Measurements from ENCODE around the gene CEP19. TPM values are rescaled to one million over a fixed set of nuclear protein-coding genes. Genes with fewer than 3 reads are reported as not detected.
"Not testable (repeated sequence)": the region's sequence is repeated elsewhere in the genome, so short reads cannot be mapped to it uniquely, and the experiment has no call there.

CEP19 gene
- total RNA-seq, 1 experiment from 2014 or later, result 2.6 TPM

- H2AFZ ChIP-seq (ENCODE audit: low read length), result no peak overlapping the region
- H3K9ac ChIP-seq (ENCODE audit: low read length), result no peak overlapping the region
- no peaks in the 10 kb centered on the region for H3K9me2 ChIP-seq (replicated peaks; ENCODE audit: insufficient read depth, low read length)
- no peaks in the 10 kb centered on the region for H3K27me3 ChIP-seq (ENCODE audit: low read length)
- H3K9me3 ChIP-seq (ENCODE audit: low read length), result peaks cover 13% of the 10 kb centered on the region
- H4K20me1 ChIP-seq (ENCODE audit: insufficient read depth, low read depth, low read length), result no peaks in the 10 kb centered on the region
- no peak for DNase-seq
- peaks cover 66% of the 10 kb centered on the region for H3K79me2 ChIP-seq (ENCODE audit: low read length)
- H3K36me3 ChIP-seq (ENCODE audit: insufficient read depth, low read length), result peaks cover 49% of the 10 kb centered on the region
- H3K4me2 ChIP-seq (ENCODE audit: low read depth, low read length, poor library complexity, severe bottlenecking), result no peak overlapping the region
- H3K4me3 ChIP-seq (ENCODE audit: low read length), result no peak overlapping the region
- peaks cover 3% of the 10 kb centered on the region for H3K4me1 ChIP-seq (ENCODE audit: low read length)
- H3K27ac ChIP-seq (ENCODE audit: low read length), result no peak overlapping the region
These were observed 9.0 kb upstream of the CEP19 start for GRCh38 chr3:196721097-196721496.

- peaks cover 13% of the 10 kb centered on the region for H3K9me3 ChIP-seq (ENCODE audit: low read length)
- H3K36me3 ChIP-seq (ENCODE audit: insufficient read depth, low read length), result peaks cover 39% of the 10 kb centered on the region
- not testable (repeated sequence) for H3K27me3 ChIP-seq (ENCODE audit: low read length); H3K4me2 ChIP-seq (ENCODE audit: low read depth, low read length, poor library complexity, severe bottlenecking); H4K20me1 ChIP-seq (ENCODE audit: insufficient read depth, low read depth, low read length); H3K9ac ChIP-seq (ENCODE audit: low read length); H3K9me2 ChIP-seq (replicated peaks; ENCODE audit: insufficient read depth, low read length); H3K4me3 ChIP-seq (ENCODE audit: low read length); H3K27ac ChIP-seq (ENCODE audit: low read length); DNase-seq; H2AFZ ChIP-seq (ENCODE audit: low read length)
- peaks cover 19% of the 10 kb centered on the region for H3K4me1 ChIP-seq (ENCODE audit: low read length)
- peaks cover 82% of the 10 kb centered on the region for H3K79me2 ChIP-seq (ENCODE audit: low read length)
These were observed 5.1 kb upstream of the CEP19 start for GRCh38 chr3:196717162-196717561.

- Histone ChIP-seq H3K9ac (ENCODE audit: low read length) (peak overlapping the region; percentile 83), H3K4me2 (ENCODE audit: low read depth, low read length, poor library complexity, severe bottlenecking) (peak overlapping the region; percentile 100), H3K27me3 (ENCODE audit: low read length) (no peaks in the 10 kb centered on the region), H3K4me3 (ENCODE audit: low read length) (peak overlapping the region; percentile 84), H3K4me1 (ENCODE audit: low read length) (peaks cover 30% of the 10 kb centered on the region), H3K9me2 (replicated peaks; ENCODE audit: insufficient read depth, low read length) (no peaks in the 10 kb centered on the region), H3K36me3 (ENCODE audit: insufficient read depth, low read length) (no peaks in the 10 kb centered on the region; the same call in 1 of the 2 replicates), H3K79me2 (ENCODE audit: low read length) (peaks cover 44% of the 10 kb centered on the region), H3K9me3 (ENCODE audit: low read length) (no peaks in the 10 kb centered on the region), H3K27ac (ENCODE audit: low read length) (peak overlapping the region; percentile 50), H2AFZ (ENCODE audit: low read length) (peak overlapping the region; percentile 45), H4K20me1 (ENCODE audit: insufficient read depth, low read depth, low read length) (no peaks in the 10 kb centered on the region)
- peak; percentile 79 for DNase-seq
These were observed 714 bp upstream of the CEP19 start for GRCh38 chr3:196712514-196713413.

- Histone ChIP-seq H3K27ac (ENCODE audit: low read length) (no peak overlapping the region), H3K4me2 (ENCODE audit: low read depth, low read length, poor library complexity, severe bottlenecking) (no peak overlapping the region), H3K9ac (ENCODE audit: low read length) (no peak overlapping the region), H3K4me1 (ENCODE audit: low read length) (peaks cover 15% of the 10 kb centered on the region), H3K9me2 (replicated peaks; ENCODE audit: insufficient read depth, low read length) (no peaks in the 10 kb centered on the region), H3K4me3 (ENCODE audit: low read length) (no peak overlapping the region), H3K9me3 (ENCODE audit: low read length) (no peaks in the 10 kb centered on the region), H3K36me3 (ENCODE audit: insufficient read depth, low read length) (no peaks in the 10 kb centered on the region), H3K79me2 (ENCODE audit: low read length) (peaks cover 10% of the 10 kb centered on the region), H3K27me3 (ENCODE audit: low read length) (no peaks in the 10 kb centered on the region), H4K20me1 (ENCODE audit: insufficient read depth, low read depth, low read length) (no peaks in the 10 kb centered on the region), H2AFZ (ENCODE audit: low read length) (no peak overlapping the region)
- DNase-seq, result no peak
These were observed 3.6 kb downstream of the CEP19 start for GRCh38 chr3:196708467-196708866.

- no peak overlapping the region for H3K4me3 ChIP-seq (ENCODE audit: low read length)
- H3K79me2 ChIP-seq (ENCODE audit: low read length), result peaks cover under 1% of the 10 kb centered on the region
- no peaks in the 10 kb centered on the region for H3K27me3 ChIP-seq (ENCODE audit: low read length)
- no peak overlapping the region for H2AFZ ChIP-seq (ENCODE audit: low read length)
- DNase-seq, result no peak
- no peak overlapping the region for H3K9ac ChIP-seq (ENCODE audit: low read length)
- no peak overlapping the region for H3K27ac ChIP-seq (ENCODE audit: low read length)
- H4K20me1 ChIP-seq (ENCODE audit: insufficient read depth, low read depth, low read length), result no peaks in the 10 kb centered on the region
- peaks cover 11% of the 10 kb centered on the region for H3K4me1 ChIP-seq (ENCODE audit: low read length)
- H3K36me3 ChIP-seq (ENCODE audit: insufficient read depth, low read length), result no peaks in the 10 kb centered on the region
- no peaks in the 10 kb centered on the region for H3K9me2 ChIP-seq (replicated peaks; ENCODE audit: insufficient read depth, low read length)
- no peaks in the 10 kb centered on the region for H3K9me3 ChIP-seq (ENCODE audit: low read length)
- no peak overlapping the region for H3K4me2 ChIP-seq (ENCODE audit: low read depth, low read length, poor library complexity, severe bottlenecking)
These were observed 4.5 kb downstream of the CEP19 start for GRCh38 chr3:196707566-196707965.

- no peak for DNase-seq
- H3K4me2 ChIP-seq (ENCODE audit: low read depth, low read length, poor library complexity, severe bottlenecking), result no peak overlapping the region
- H3K4me1 ChIP-seq (ENCODE audit: low read length), result peaks cover 10% of the 10 kb centered on the region
- H4K20me1 ChIP-seq (ENCODE audit: insufficient read depth, low read depth, low read length), result no peaks in the 10 kb centered on the region
- H3K4me3 ChIP-seq (ENCODE audit: low read length), result no peak overlapping the region
- H3K27me3 ChIP-seq (ENCODE audit: low read length), result no peaks in the 10 kb centered on the region
- H3K36me3 ChIP-seq (ENCODE audit: insufficient read depth, low read length), result no peaks in the 10 kb centered on the region
- H3K27ac ChIP-seq (ENCODE audit: low read length), result no peak overlapping the region
- no peaks in the 10 kb centered on the region for H3K79me2 ChIP-seq (ENCODE audit: low read length)
- no peaks in the 10 kb centered on the region for H3K9me2 ChIP-seq (replicated peaks; ENCODE audit: insufficient read depth, low read length)
- H2AFZ ChIP-seq (ENCODE audit: low read length), result no peak overlapping the region
- H3K9me3 ChIP-seq (ENCODE audit: low read length), result no peaks in the 10 kb centered on the region
- H3K9ac ChIP-seq (ENCODE audit: low read length), result no peak overlapping the region
These were observed 5.3 kb downstream of the CEP19 start for GRCh38 chr3:196706731-196707130.

GRCh38 chr3:196706327-196706726 lies 5.7 kb downstream of the CEP19 start:
- H3K4me2 ChIP-seq (ENCODE audit: low read depth, low read length, poor library complexity, severe bottlenecking), result no peak overlapping the region
- DNase-seq, result no peak

GRCh38 chr3:196700801-196701200 lies 11.2 kb downstream of the CEP19 start:
- Histone ChIP-seq H3K4me1 (ENCODE audit: low read length) (peaks cover 6% of the 10 kb centered on the region), H3K27me3 (ENCODE audit: low read length) (no peaks in the 10 kb centered on the region), H3K27ac (ENCODE audit: low read length) (no peak overlapping the region), H4K20me1 (ENCODE audit: insufficient read depth, low read depth, low read length) (no peaks in the 10 kb centered on the region), H3K36me3 (ENCODE audit: insufficient read depth, low read length) (no peaks in the 10 kb centered on the region), H3K4me3 (ENCODE audit: low read length) (no peak overlapping the region), H3K9ac (ENCODE audit: low read length) (no peak overlapping the region), H3K4me2 (ENCODE audit: low read depth, low read length, poor library complexity, severe bottlenecking) (no peak overlapping the region), H3K9me3 (ENCODE audit: low read length) (no peaks in the 10 kb centered on the region), H3K79me2 (ENCODE audit: low read length) (no peaks in the 10 kb centered on the region), H3K9me2 (replicated peaks; ENCODE audit: insufficient read depth, low read length) (no peaks in the 10 kb centered on the region), H2AFZ (ENCODE audit: low read length) (no peak overlapping the region)
- no peak for DNase-seq

More at GRCh38 chr3:196706327-196706726, 5.7 kb downstream of the CEP19 start:
- no peaks in the 10 kb centered on the region for H3K27me3 ChIP-seq (ENCODE audit: low read length)
- peaks cover 6% of the 10 kb centered on the region for H3K4me1 ChIP-seq (ENCODE audit: low read length)
- H3K9me3 ChIP-seq (ENCODE audit: low read length), result no peaks in the 10 kb centered on the region
- no peak overlapping the region for H3K27ac ChIP-seq (ENCODE audit: low read length)
- H4K20me1 ChIP-seq (ENCODE audit: insufficient read depth, low read depth, low read length), result no peaks in the 10 kb centered on the region
- no peak overlapping the region for H3K9ac ChIP-seq (ENCODE audit: low read length)
- H3K79me2 ChIP-seq (ENCODE audit: low read length), result no peaks in the 10 kb centered on the region
- no peak overlapping the region for H3K4me3 ChIP-seq (ENCODE audit: low read length)
- H3K36me3 ChIP-seq (ENCODE audit: insufficient read depth, low read length), result no peaks in the 10 kb centered on the region
- H3K9me2 ChIP-seq (replicated peaks; ENCODE audit: insufficient read depth, low read length), result no peaks in the 10 kb centered on the region
- H2AFZ ChIP-seq (ENCODE audit: low read length), result no peak overlapping the region

All from Karpas-422 (cell line).